ENCODE results near the gene PPIF.

Gene PPIF

GRCh38 chr10:79390057-79390456 lies 42.8 kb downstream of the PPIF start:
- DNase-seq, result no peak

GRCh38 chr10:79390551-79391229 lies 43.4 kb downstream of the PPIF start:
- no peak for DNase-seq

DNA sequence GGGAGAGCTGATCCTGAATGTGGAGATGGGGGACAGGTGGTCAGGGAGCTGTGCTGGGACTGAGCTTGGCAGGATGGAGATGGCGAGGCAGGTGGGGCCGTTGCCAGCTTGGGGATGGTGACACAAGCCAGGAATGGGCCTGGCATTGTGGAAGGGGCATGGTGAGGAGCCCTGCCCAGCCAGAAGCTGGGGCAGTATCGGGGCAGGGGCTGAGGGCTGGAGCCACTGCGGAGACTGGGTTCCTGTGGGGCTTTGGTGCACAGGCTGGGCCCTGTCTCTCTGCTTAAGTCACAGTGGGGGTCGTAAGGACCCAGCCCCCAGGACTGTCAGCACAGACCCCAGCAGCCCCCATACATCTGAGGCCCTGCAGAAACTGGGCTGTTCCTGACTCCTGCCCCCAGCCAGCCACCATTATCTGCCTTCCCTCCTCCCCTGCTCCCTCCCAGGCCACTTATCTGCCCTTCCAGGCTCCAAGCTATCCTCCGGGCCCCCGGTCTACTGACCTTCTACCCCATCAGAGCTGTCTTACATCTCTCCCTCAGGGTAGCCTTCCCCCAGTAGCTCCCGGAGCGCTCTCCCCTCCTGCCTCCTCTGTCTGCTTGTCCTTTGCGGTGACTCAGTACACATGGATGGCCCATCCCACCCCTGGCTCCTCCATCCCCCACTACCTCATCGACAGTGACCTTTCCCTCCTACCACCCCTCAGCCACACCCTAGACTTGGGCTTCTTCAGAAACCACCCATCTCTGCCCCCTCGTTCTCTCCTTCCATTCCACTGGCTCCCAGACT lies 44.2 kb downstream of the PPIF start:
- DNase-seq, result no peak

DNA sequence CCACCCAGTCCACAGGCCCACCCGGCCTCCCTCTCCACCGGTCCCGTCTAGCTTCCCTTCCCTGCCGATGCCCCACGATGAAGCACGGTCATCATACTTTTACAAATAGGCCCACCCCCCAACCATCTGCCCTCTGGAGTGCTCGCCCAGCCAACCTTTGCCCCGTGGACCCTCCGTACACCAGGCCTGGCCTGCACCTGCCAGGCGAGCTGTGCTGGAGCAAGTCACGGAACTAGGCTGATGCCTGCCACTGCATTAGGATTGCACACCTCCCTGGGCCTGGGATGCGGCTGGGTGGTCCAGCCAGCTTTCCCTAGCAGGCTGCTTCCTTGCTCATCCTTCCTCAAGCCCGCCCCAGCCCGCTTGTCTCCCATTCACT lies 44.7 kb downstream of the PPIF start:
- DNase-seq, result no peak

GRCh38 chr10:79392506-79393176 lies 45.4 kb downstream of the PPIF start:
- no peak for DNase-seq

- no peak for DNase-seq
These were observed 46.1 kb downstream of the PPIF start for GRCh38 chr10:79393221-79393923.

- no peak for DNase-seq
These were observed 46.8 kb downstream of the PPIF start for GRCh38 chr10:79393924-79394610.

DNA sequence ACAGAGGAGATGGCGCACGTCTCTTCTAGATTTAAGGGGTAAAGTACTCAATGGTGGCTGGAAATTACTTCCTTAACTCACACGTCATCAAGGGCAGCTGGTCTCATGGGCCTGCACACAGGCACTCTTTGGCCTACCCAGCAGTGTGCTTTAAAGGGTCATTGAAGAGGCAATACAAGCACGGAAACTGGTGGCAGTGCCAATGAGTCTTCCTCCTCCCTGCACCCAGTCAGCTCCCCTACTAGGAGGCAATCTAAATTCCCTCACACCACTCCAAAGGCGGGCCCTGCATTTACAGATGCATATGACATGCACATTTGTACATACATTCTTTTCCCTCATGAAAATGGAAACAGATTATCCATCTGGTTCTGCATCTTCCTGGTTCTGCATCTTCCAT lies 47.4 kb downstream of the PPIF start:
- DNase-seq, result no peak

DNA sequence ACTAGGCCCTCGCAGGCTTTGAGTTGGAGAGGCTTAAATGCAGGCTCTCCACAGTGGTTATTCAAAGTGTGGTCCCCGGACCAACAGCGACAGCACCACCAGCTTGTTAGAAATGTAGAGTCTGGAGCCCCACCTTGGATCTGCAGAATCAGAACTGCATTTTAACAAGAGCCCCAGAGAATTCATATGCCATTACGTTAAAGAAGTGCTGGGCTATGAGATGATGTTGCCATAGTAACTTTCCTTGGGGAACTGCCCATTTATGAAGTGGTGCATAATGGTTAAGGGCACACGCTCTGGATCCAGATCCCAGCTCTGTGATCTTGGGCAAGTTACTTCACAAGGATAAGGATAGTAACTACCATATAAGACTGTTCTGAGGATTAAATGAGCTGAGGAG lies 49.3 kb downstream of the PPIF start:
- peak; percentile 58 for DNase-seq

- DNase-seq, result no peak
These were observed 49.8 kb downstream of the PPIF start for GRCh38 chr10:79397051-79397450.

- DNase-seq, result no peak
These were observed 50.5 kb downstream of the PPIF start for GRCh38 chr10:79397575-79398303.

GRCh38 chr10:79398642-79399041 lies 51.4 kb downstream of the PPIF start:
- no peak for DNase-seq

- peak; percentile 79 for DNase-seq
These were observed 52.1 kb downstream of the PPIF start for GRCh38 chr10:79399223-79399831.

- no peak for DNase-seq
These were observed 53.1 kb downstream of the PPIF start for GRCh38 chr10:79400146-79401004.

GRCh38 chr10:79401015-79401921 lies 54.0 kb downstream of the PPIF start:
- no peak for DNase-seq

- no peak for DNase-seq
These were observed 55.3 kb downstream of the PPIF start for GRCh38 chr10:79402625-79402946.

- DNase-seq, result no peak
These were observed 55.7 kb downstream of the PPIF start for GRCh38 chr10:79402951-79403350.

DNA sequence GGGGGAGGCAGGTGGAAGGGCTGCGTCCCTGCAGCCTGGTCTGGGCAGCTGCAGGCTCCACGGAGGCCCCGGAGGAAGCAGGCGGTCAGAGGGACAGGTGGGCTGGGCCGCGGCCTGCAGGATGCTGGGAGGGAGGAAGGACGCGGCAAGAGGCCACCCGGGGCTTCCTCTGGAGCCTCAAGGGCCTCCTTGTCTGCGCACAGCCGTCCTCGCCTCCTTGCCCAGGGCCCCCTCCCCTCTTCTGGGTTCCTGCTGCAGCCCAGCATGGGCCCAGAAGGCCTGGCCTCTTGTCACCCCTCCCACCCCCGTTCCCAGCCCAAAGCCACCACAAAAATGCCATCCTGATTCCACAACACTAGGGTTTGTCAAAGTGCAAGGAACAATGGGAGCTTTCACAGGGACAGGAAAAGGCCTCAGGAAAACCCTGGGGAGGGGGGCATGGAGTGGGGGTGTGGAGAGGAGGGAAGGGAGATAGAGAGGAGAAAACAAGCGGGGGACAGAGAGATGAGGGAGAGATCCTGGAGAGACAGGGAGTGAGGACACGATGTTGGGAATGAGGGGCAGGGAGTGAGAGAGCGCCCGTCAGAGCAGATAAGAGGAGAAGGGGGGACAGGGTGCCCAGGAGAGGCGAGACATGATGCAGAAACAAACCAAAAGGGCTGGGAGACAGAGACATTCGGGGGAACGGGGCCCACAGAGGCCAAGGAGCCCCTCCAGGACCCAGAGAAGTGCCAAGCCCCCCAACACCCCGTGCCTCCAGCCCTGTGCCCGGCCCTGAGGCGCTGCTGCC lies 56.4 kb downstream of the PPIF start:
- DNase-seq, result peak; percentile 73

DNA sequence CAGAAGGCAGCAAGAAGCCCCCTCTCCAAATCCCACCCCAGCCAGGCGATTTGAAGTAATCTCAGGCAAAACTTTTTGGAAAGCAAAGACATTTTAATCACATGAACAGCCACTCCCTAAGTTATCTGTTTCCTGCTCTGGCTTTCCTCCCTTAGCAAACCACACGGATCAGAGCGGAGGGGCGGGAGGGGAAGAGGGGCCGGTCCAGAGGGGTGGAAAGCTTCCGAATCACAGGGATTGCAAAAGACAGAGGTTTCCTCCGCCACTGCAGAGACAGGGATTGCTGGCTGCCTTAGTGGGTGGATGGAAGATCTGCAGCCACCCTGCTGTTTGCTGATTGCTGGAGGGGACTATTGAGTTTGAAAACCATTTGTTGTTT lies 57.0 kb downstream of the PPIF start:
- DNase-seq, result no peak
